Keratinocyte (primary cell): Measurements from ENCODE around the gene POLA1. TPM values are rescaled to one million over a fixed set of nuclear protein-coding genes. Genes with fewer than 3 reads are reported as not detected.

Source experiments
- DNase-seq: peaks from one replicate; pipeline ENCODE4 v3.0.0-alpha.2; 2011; ENCODE audit warnings: low read depth, missing footprints, low spot score
- FAIRE-seq: peaks from 2 replicates; lab custom pipeline; 2011; peaks lifted over from hg19 to GRCh38; lab: Jason Lieb, UNC
- H2AFZ ChIP-seq: 2 replicates; pipeline ENCODE4 v1.6.0; 2012; ENCODE audit warnings: low read length, control low read depth, inconsistent platforms; ENCODE audit not compliant: control insufficient read depth
- H3K27ac ChIP-seq: 2 replicates; pipeline ENCODE4 v1.5.1; 2011; ENCODE audit warnings: low read length; ENCODE audit not compliant: control insufficient read depth, insufficient read depth
- H3K27me3 ChIP-seq: 3 replicates; pipeline ENCODE4 v1.6.0; 2011; ENCODE audit warnings: low read length; ENCODE audit not compliant: control insufficient read depth, insufficient read depth; ENCODE audit errors: extremely low read depth
- H3K36me3 ChIP-seq, 2 experiments: 2 replicates in 1 of 2; 3 replicates in 1 of 2; pipeline ENCODE4 v1.5.1; 2011; ENCODE audit warnings: low read length in 2 of 2, mild to moderate bottlenecking in 1 of 2; ENCODE audit not compliant: control insufficient read depth in 2 of 2, insufficient read depth in 2 of 2; ENCODE audit errors: extremely low read depth in 1 of 2
- H3K4me1 ChIP-seq: 3 replicates; pipeline ENCODE4 v1.5.1; 2011; ENCODE audit warnings: low read length; ENCODE audit not compliant: control insufficient read depth, insufficient read depth; ENCODE audit errors: extremely low read depth
- H3K4me2 ChIP-seq: 3 replicates; pipeline ENCODE4 v1.6.0; 2011; ENCODE audit warnings: low read depth, low read length; ENCODE audit not compliant: control insufficient read depth, insufficient read depth; ENCODE audit errors: extremely low read depth
- H3K4me3 ChIP-seq, 3 experiments: fragments of 200-600 bp in 1 of 3; sonication (generic) in 1 of 3; 2 replicates in 2 of 3; 3 replicates in 1 of 3; pipeline ENCODE4 v1.5.1; 2011 to 2016; ENCODE audit warnings: low read length in 3 of 3, mild to moderate bottlenecking in 3 of 3, control low read depth in 2 of 3, inconsistent platforms in 1 of 3, low read depth in 1 of 3, mixed read lengths in 1 of 3, mixed run types in 1 of 3, moderate library complexity in 1 of 3; ENCODE audit not compliant: control insufficient read depth in 2 of 3, insufficient read depth in 2 of 3; ENCODE audit errors: extremely low read depth in 1 of 3
- H3K79me2 ChIP-seq: 2 replicates; pipeline ENCODE4 v1.6.0; 2012; ENCODE audit warnings: low read length; ENCODE audit not compliant: control insufficient read depth, insufficient read depth
- H3K9ac ChIP-seq: 3 replicates; pipeline ENCODE4 v1.6.0; 2011; ENCODE audit warnings: low read length; ENCODE audit not compliant: control insufficient read depth, insufficient read depth; ENCODE audit errors: extremely low read depth
- H3K9me1 ChIP-seq: 3 replicates; pipeline ENCODE4 v1.6.0; 2011; ENCODE audit warnings: low read length; ENCODE audit not compliant: control insufficient read depth, insufficient read depth; ENCODE audit errors: extremely low read depth
- H3K9me3 ChIP-seq: 2 replicates; pipeline ENCODE4 v1.5.1; 2012; ENCODE audit warnings: low read depth, low read length; ENCODE audit not compliant: control insufficient read depth
- H4K20me1 ChIP-seq: 3 replicates; pipeline ENCODE4 v1.6.0; 2011; ENCODE audit warnings: low read length; ENCODE audit not compliant: control insufficient read depth, insufficient read depth; ENCODE audit errors: extremely low read depth
- EZH2 ChIP-seq: IDR thresholded peaks from one replicate; pipeline ENCODE4 v1.6.1; 2012; ENCODE audit warnings: inconsistent platforms, mild to moderate bottlenecking, low read length, moderate library complexity
- dilution Hi-C: fragments of 300-500 bp; cut with MboI; formaldehyde crosslinking; loops from one replicate; pipeline ENCODE4 v1.7.0; 2020; ENCODE audit warnings: low sequenced_read_pairs; ENCODE audit not compliant: extremely low pct_ligation_motif_present
- polyA plus RNA-seq, 5 experiments: library from polyadenylated mRNA; depleted of rRNA in 3 of 5; stranded (reverse) in 3 of 5; stranded (forward) in 1 of 5; unstranded in 1 of 5; fragments of >200 nt; gene quantifications; 1 replicate in 1 of 5; 2 replicates in 3 of 5; 3 replicates in 1 of 5; pipeline versions ENCODE4 v1.2.1 to v1.2.3, GENCODE V29; 2011 to 2012; ENCODE audit warnings: missing spikeins in 2 of 5, low read depth in 1 of 5, low replicate concordance in 1 of 5
- TF ChIP-seq, protein P1 (sequence below), 3 experiments: IDR thresholded peaks in 1 of 3; conservative IDR thresholded peaks in 1 of 3; optimal IDR thresholded peaks in 1 of 3; 2 replicates in 2 of 3; 3 replicates in 1 of 3; pipeline versions ENCODE3 to v1.5.1; 2011; ENCODE audit warnings: low read length in 3 of 3, mild to moderate bottlenecking in 3 of 3, moderate library complexity in 2 of 3, control low read depth in 1 of 3, inconsistent platforms in 1 of 3; ENCODE audit not compliant: insufficient read depth in 2 of 3; ENCODE audit errors: extremely low read depth in 1 of 3

Gene POLA1
- polyA plus RNA-seq, 1 donor (not counting 4 experiments of a cell fraction or from before 2014, with no cell fraction given) = 3.9 TPM

- Histone ChIP-seq H4K20me1 (no peaks in the 10 kb centered on the region), H3K9ac (no peak overlapping the region), H3K4me3 (no peak overlapping the region), H3K9me1 (no peaks in the 10 kb centered on the region), H3K79me2 (no peaks in the 10 kb centered on the region), H3K36me3 (no peaks in the 10 kb centered on the region), H3K9me3 (no peaks in the 10 kb centered on the region), H3K27me3 (no peaks in the 10 kb centered on the region), H3K27ac (no peak overlapping the region), H2AFZ (no peak overlapping the region), H3K4me2 (no peak overlapping the region), H3K4me1 (no peaks in the 10 kb centered on the region)
- DNase-seq = no peak
- no peak for FAIRE-seq
- no peak for TF ChIP-seq EZH2
- TF ChIP-seq, protein P1, sequence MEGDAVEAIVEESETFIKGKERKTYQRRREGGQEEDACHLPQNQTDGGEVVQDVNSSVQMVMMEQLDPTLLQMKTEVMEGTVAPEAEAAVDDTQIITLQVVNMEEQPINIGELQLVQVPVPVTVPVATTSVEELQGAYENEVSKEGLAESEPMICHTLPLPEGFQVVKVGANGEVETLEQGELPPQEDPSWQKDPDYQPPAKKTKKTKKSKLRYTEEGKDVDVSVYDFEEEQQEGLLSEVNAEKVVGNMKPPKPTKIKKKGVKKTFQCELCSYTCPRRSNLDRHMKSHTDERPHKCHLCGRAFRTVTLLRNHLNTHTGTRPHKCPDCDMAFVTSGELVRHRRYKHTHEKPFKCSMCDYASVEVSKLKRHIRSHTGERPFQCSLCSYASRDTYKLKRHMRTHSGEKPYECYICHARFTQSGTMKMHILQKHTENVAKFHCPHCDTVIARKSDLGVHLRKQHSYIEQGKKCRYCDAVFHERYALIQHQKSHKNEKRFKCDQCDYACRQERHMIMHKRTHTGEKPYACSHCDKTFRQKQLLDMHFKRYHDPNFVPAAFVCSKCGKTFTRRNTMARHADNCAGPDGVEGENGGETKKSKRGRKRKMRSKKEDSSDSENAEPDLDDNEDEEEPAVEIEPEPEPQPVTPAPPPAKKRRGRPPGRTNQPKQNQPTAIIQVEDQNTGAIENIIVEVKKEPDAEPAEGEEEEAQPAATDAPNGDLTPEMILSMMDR (optimal IDR thresholded peaks at IDR 0.05 in 1 of 3, IDR thresholded peaks at IDR 0.05 in 1 of 3, conservative IDR thresholded peaks at IDR 0.05 in 1 of 3; ENCODE audit: extremely low read depth in 1 of 3, insufficient read depth in 2 of 3, low read length in 3 of 3) = no peak
- dilution Hi-C loops = no loop called here
Measured at GRCh38 chrX:24934279-24934678, 240.6 kb downstream of the POLA1 start.

- Histone ChIP-seq H3K4me2 (no peak overlapping the region), H3K4me1 (no peaks in the 10 kb centered on the region)
- dilution Hi-C loops = no loop called here
Measured at GRCh38 chrX:24945009-24945408, 251.3 kb downstream of the POLA1 start.

More at GRCh38 chrX:24945009-24945408, 251.3 kb downstream of the POLA1 start:
- no peak overlapping the region for H2AFZ ChIP-seq
- H3K9me3 ChIP-seq = no peaks in the 10 kb centered on the region
- H3K27ac ChIP-seq = no peak overlapping the region
- FAIRE-seq (no peak), DNase-seq (no peak)
- no peaks in the 10 kb centered on the region for H3K27me3 ChIP-seq
- no peaks in the 10 kb centered on the region for H3K36me3 ChIP-seq
- H3K79me2 ChIP-seq = no peaks in the 10 kb centered on the region
- no peaks in the 10 kb centered on the region for H4K20me1 ChIP-seq
- no peak overlapping the region for H3K4me3 ChIP-seq
- H3K9me1 ChIP-seq = no peaks in the 10 kb centered on the region
- H3K9ac ChIP-seq = no peak overlapping the region
- TF ChIP-seq, protein P1 (optimal IDR thresholded peaks at IDR 0.05 in 1 of 3, IDR thresholded peaks at IDR 0.05 in 1 of 3, conservative IDR thresholded peaks at IDR 0.05 in 1 of 3; ENCODE audit: extremely low read depth in 1 of 3, insufficient read depth in 2 of 3, low read length in 3 of 3) = no peak
- no peak for TF ChIP-seq EZH2
